ENCODE measurements around the gene ATP13A3. TPM values are rescaled to one million over a fixed set of nuclear protein-coding genes. Genes with fewer than 3 reads are reported as not detected.
A peak's percentile ranks its signal among the peaks of the same experiment; 100 is the strongest.

ATP13A3 gene
- total and polyA plus RNA-seq, 2 of the 4 experiments (the other 2 are of a cell fraction), result 48.1 to 154 TPM

DNA sequence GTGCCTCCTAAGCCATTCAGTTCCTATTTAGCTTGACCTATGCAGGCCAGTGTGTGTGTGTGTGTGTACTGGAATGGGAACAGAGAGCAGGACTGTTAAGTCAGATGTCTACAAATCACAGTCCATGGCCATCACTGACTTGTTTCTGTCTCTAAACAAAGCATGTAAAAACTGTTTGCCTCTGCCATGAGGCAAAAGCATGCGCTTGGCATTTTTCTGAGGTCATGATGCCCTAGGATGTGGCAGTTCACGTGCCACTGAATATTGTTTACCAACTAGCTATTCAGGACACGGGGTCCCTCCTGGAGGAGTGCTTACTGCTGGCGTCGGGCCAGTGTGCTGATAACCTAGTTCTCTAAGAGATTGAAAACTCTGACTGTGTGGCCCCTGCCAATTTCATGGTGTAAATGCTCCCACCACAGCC is 8.2 kb upstream of the ATP13A3 start:
- no peak overlapping the region for H3K23ac ChIP-seq (ENCODE audit: low read depth, low read length)
- peak overlapping the region; percentile 36 for H3K4ac ChIP-seq (ENCODE audit: low read depth, low read length)
- H3K4me1 ChIP-seq (ENCODE audit: control insufficient read depth, insufficient read depth, low read length), result peaks cover 16% of the 10 kb centered on the region
- H3K4me2 ChIP-seq (ENCODE audit: low read depth, low read length), result no peak overlapping the region
- no peak overlapping the region; the same call in 1 of the 2 replicates for H3K27ac ChIP-seq (ENCODE audit: insufficient read depth, low read length)
- H3K36me3 ChIP-seq (ENCODE audit: control insufficient read depth, insufficient read depth, low read length), result no peaks in the 10 kb centered on the region
- dilution Hi-C loops (cut with HindIII; ENCODE audit: low sequenced_read_pairs, unreplicated experiment) (no loop called here), intact Hi-C loops (cut with micrococcal nuclease) (no loop called here), in situ Hi-C loops (cut with MboI; ENCODE audit: low sequenced_read_pairs) (no loop called here)
- no peaks in the 10 kb centered on the region for H3K27me3 ChIP-seq (ENCODE audit: control insufficient read depth, insufficient read depth, low read length)
- no TSS peak for BruUV-seq (replicated peaks)
- no peak overlapping the region; the same call in 1 of the 2 replicates for H4K5ac ChIP-seq (ENCODE audit: low read depth, low read length)
- ATAC-seq (ENCODE audit: low read depth) (no peak), DNase-seq (no peak)
- H4K91ac ChIP-seq (ENCODE audit: insufficient read depth, low read depth, low read length), result peak overlapping the region; percentile 54
- 83% methylated on average over 1 of the region's 5 CpGs; no CpG with 5 or more reads in 1 of the 2 experiments for WGBS, 2 experiments (ENCODE audit: extremely low coverage in 2 of 2, insufficient read length in 1 of 2)
- no peak overlapping the region for H2BK5ac ChIP-seq (ENCODE audit: low read depth, low read length, poor library complexity, severe bottlenecking)
- H2BK15ac ChIP-seq (ENCODE audit: low read depth, low read length), result peak overlapping the region; percentile 81; the same call in 1 of the 3 replicates
- TF ChIP-seq FOS (IDR thresholded peaks at IDR 0.05; ENCODE audit: low read depth, low read length), result no peak
- no peak for TF ChIP-seq RCOR1 (IDR thresholded peaks at IDR 0.05; ENCODE audit: insufficient replicate concordance, low read length)
- no peak for TF ChIP-seq MXI1 (IDR thresholded peaks at IDR 0.05; ENCODE audit: borderline replicate concordance, low read depth, low read length)
- TF ChIP-seq RAD21 (IDR thresholded peaks at IDR 0.05; ENCODE audit: low read length), result no peak
- TF ChIP-seq, protein P1, sequence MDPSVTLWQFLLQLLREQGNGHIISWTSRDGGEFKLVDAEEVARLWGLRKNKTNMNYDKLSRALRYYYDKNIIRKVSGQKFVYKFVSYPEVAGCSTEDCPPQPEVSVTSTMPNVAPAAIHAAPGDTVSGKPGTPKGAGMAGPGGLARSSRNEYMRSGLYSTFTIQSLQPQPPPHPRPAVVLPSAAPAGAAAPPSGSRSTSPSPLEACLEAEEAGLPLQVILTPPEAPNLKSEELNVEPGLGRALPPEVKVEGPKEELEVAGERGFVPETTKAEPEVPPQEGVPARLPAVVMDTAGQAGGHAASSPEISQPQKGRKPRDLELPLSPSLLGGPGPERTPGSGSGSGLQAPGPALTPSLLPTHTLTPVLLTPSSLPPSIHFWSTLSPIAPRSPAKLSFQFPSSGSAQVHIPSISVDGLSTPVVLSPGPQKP (IDR thresholded peaks at IDR 0.05; ENCODE audit: borderline replicate concordance, low read depth, low read length), result no peak
- TF ChIP-seq CEBPB (IDR thresholded peaks at IDR 0.05; ENCODE audit: low read depth, low read length), result no peak
- no peak for TF ChIP-seq MAZ (IDR thresholded peaks at IDR 0.05; ENCODE audit: borderline replicate concordance, low read depth, low read length)
- peak overlapping the region; percentile 97 for H2AK5ac ChIP-seq (ENCODE audit: low read depth, low read length)
- peak overlapping the region; percentile 35 for H3K14ac ChIP-seq (replicated peaks; ENCODE audit: low read depth, low read length)
- peak overlapping the region in 1 of 2 experiments; percentile 45; a peak in 2 of 4 replicates for H4K8ac ChIP-seq (ENCODE audit: low read depth in 2 of 2, low read length in 2 of 2)
- H4K20me1 ChIP-seq (ENCODE audit: insufficient read depth, low read length), result no peaks in the 10 kb centered on the region
- no peak overlapping the region for H3K18ac ChIP-seq (ENCODE audit: low read depth, low read length)
- CTCF ChIA-PET, result interaction anchor here (0.8 kb wide), 1 partner anchor 11 kb away, joined by 3 read pairs; no protein-coding TSS in a partner anchor
- POLR2A ChIA-PET (ENCODE audit: unreplicated experiment), result no interaction called here
- H3K9ac ChIP-seq (ENCODE audit: low read depth, low read length), result no peak overlapping the region
- H3K4me3 ChIP-seq (ENCODE audit: insufficient read depth, low read depth, low read length), result no peak overlapping the region
- peaks cover 0 to 2% of the 10 kb centered on the region in 2 experiments; a peak in 2 of 4 replicates for H3K79me1 ChIP-seq (ENCODE audit: low read depth in 1 of 2, low read length in 2 of 2)
- H3K56ac ChIP-seq (ENCODE audit: extremely low read depth, insufficient read depth, low read length), result no peak overlapping the region
- H2BK120ac ChIP-seq (ENCODE audit: low read depth, low read length), result peak overlapping the region; percentile 15
- H2BK20ac ChIP-seq (ENCODE audit: low read depth, low read length), result peak overlapping the region; percentile 75; the same call in 1 of the 2 replicates
- no peaks in the 10 kb centered on the region for H3K9me3 ChIP-seq (ENCODE audit: control insufficient read depth, insufficient read depth, low read length)
- H2AK9ac ChIP-seq (replicated peaks; ENCODE audit: low read depth, low read length, poor library complexity), result no peak overlapping the region
- H3K9me1 ChIP-seq (ENCODE audit: insufficient read depth, low read length), result peaks cover 12% of the 10 kb centered on the region
- no peak overlapping the region for H2AFZ ChIP-seq (replicated peaks; ENCODE audit: low read length, poor library complexity)

Data from IMR-90 (cell line).